ENCODE measurements around the gene TGFBR2.

Gene TGFBR2

DNA sequence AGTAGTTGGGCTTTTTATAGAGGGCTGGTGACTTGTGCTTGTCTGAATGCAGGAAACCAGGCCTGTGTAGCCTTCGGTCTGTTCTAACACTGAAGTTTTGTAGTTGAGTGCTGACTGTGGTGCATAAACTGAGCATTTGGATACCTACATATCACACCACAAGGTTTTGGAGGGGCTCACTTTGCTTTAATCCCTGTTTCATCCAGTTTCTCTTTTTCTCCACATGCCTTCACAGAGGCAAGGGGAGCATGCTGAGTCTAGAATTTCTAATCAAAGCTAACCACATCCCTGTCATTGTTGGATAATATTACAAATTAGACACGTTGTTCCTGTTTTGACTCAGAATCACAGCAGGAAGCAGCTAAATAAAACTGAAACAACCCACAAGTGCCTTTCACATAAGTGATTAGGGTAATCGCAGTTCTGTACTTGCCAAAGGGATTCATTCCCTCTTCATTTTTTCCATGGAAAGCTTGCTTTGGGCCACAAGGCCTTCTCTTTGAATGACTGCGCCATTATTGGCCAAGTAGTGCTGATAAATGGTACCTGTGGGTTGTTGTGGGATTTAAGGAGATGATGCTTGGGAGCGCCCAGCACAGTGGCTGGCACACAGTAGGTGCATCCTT lies 48.9 kb downstream of the TGFBR2 start:
- H3K27ac ChIP-seq, result no peak overlapping the region

DNA sequence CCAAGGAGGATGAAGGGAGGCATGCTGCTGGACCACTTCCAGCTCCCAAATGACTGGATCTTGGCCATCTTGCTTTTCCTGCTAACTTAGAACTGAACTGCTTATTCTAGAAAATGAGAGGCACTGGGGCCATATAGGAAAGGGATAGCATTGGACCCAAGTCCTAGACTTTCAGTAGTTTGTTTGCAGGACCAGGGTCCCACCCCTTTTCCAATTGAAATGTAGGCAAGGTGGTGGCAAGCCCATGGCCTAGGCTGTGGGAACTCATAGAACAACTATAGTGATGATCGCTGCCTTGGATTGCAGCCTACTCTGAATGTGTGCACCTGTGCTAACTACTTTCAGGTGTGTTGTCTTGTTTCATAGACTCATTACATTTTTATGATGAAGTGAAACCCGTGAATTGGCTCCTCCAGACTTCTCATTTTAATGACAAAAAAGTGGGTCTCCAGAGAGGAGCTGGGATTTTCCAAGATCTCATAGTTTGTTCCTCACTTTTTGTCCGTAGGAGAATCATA lies 50.3 kb downstream of the TGFBR2 start:
- TF ChIP-seq, protein P1, sequence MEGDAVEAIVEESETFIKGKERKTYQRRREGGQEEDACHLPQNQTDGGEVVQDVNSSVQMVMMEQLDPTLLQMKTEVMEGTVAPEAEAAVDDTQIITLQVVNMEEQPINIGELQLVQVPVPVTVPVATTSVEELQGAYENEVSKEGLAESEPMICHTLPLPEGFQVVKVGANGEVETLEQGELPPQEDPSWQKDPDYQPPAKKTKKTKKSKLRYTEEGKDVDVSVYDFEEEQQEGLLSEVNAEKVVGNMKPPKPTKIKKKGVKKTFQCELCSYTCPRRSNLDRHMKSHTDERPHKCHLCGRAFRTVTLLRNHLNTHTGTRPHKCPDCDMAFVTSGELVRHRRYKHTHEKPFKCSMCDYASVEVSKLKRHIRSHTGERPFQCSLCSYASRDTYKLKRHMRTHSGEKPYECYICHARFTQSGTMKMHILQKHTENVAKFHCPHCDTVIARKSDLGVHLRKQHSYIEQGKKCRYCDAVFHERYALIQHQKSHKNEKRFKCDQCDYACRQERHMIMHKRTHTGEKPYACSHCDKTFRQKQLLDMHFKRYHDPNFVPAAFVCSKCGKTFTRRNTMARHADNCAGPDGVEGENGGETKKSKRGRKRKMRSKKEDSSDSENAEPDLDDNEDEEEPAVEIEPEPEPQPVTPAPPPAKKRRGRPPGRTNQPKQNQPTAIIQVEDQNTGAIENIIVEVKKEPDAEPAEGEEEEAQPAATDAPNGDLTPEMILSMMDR (conservative IDR thresholded peaks at IDR 0.05), result no peak
- H3K27ac ChIP-seq, result no peak overlapping the region

More for the DNA sequence above, 48.9 kb downstream of the TGFBR2 start:
- TF ChIP-seq, protein P1 (conservative IDR thresholded peaks at IDR 0.05), result no peak

DNA sequence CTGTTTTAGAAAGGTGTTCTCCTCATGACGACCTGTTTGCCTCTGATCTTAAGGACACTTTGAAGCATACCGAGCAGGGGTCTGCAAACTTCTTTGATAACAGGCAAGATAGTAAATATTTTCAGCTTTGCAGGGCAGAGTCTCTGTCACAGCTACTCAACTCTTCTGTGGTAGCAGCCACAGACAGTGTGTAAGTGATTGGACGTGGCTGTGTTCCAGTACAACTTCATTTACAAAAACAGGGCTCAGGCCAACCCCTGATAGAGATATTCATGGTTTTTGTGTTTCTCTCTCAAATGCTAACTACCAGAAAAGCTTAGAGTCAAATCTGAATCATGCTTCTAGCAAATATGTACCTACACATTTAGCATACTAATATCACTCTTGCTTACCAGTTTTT lies 51.5 kb downstream of the TGFBR2 start:
- H3K27ac ChIP-seq, result no peak overlapping the region
- TF ChIP-seq, protein P1 (conservative IDR thresholded peaks at IDR 0.05), result no peak

DNA sequence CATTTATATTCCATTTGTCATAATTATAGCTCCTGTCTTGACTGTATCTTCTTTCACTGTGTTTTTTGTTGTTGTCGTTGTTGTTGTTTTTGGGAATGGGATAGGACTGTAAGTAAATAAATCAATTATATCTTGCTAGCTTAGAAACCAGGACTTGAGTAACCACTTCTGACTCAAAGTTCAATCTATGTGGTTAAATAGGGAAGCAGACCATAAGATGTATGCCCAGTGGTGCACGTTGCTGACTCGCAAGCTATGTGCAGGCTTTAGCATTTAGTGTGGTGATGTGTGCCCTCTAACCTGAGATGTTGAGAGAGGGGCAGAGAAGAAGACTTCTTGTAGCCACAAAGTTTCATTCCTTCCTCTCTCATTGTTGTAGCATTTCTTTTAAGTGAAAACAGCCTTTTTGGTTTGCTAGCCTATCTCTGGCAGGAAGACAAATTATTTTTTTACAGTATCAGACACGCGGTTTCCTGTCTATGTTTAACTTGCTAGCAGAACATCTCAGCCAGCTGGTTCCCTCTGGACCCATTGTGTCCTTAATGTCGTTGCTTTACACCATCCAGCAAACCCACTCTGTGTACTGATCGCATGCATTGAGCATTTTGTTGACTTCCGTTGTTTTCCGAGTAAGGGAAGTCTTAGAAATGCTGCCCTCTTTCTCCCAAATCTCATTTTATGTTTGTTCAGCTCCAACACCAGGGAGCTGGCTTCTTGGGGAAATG lies 52.1 kb downstream of the TGFBR2 start:
- H3K27ac ChIP-seq, result no peak overlapping the region
- TF ChIP-seq, protein P1 (conservative IDR thresholded peaks at IDR 0.05), result no peak

GRCh38 chr3:30659270-30660130 lies 53.1 kb downstream of the TGFBR2 start:
- TF ChIP-seq, protein P1 (conservative IDR thresholded peaks at IDR 0.05), result no peak
- H3K27ac ChIP-seq, result no peak overlapping the region

DNA sequence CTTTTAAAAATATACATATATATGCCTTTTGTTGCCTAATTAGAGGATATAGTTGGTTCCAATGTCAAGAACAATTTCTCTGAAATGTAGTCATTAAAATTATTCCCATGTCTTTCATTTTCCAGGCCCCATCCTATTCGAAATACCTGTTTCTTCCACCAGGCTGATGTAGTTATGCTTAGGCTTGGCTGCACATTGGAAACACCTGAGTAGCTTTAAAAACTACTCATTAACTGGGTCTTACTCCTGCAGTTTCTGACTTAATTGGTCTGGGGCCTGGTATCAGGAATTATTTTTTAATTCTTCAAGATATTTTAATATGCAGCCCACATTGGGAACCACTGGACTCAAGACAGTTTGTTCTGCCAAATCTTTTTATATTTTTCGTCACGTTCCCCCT lies 53.7 kb downstream of the TGFBR2 start:
- H3K27ac ChIP-seq, result no peak overlapping the region
- TF ChIP-seq, protein P1 (conservative IDR thresholded peaks at IDR 0.05), result no peak

DNA sequence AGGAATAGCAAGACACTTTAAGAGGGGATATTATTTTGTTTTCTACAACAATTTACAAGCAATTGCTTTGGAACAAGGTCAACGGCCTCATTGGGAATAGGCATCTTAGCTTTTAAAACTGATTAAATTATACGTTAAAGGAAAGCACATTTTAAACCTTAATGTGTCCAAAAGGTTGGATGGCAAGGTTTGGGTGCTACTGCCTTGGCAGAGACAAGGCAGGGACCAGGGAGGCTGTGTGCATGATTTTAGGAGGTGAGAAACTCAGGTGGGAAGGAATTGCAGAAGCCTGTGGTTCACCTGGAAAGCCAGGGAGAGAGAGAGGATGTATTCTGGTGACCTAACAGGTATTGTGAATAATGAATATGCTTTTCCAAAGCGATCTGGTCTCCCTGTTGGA lies 54.3 kb downstream of the TGFBR2 start:
- TF ChIP-seq, protein P1 (conservative IDR thresholded peaks at IDR 0.05), result no peak

More for the DNA sequence above, 54.3 kb downstream of the TGFBR2 start:
- no peak overlapping the region for H3K27ac ChIP-seq
